K562 (cell line): ENCODE measurements around the gene SLC35B4.

ENCODE experiments used
- GABPA ChIP-seq: fragments of 200-800 bp; sonication (Bioruptor generic); conservative IDR thresholded peaks from 2 replicates; pipeline ENCODE4 v1.6.1; 2016; ENCODE audit warnings: low read depth, missing genetic modification characterization, missing compliant biosample characterization
- KLF6 ChIP-seq: fragments of 250-450 bp; sonication (Bioruptor Pico); IDR thresholded peaks from 2 replicates; pipeline ENCODE4 v1.4.0; 2020; ENCODE audit warnings: mild to moderate bottlenecking, moderate library complexity, borderline replicate concordance
- POLR2A ChIP-seq: fragments of 450-650 bp; conservative IDR thresholded peaks from 2 replicates; pipeline ENCODE4 v1.6.1; 2016
- YY1 ChIP-seq, 3 experiments: IDR thresholded peaks; 2 replicates each; pipeline ENCODE4 v1.6.1; 2011; ENCODE audit warnings: low read length in 2 of 3, mild to moderate bottlenecking in 2 of 3, moderate library complexity in 2 of 3, borderline replicate concordance in 1 of 3, control low read depth in 1 of 3, low read depth in 1 of 3; ENCODE audit not compliant: insufficient read depth in 3 of 3, insufficient replicate concordance in 2 of 3, control insufficient read depth in 1 of 3, insufficient read length in 1 of 3; ENCODE audit errors: extremely low read depth in 1 of 3
- ZBTB1 ChIP-seq: sonication (generic); formaldehyde crosslinking; IDR thresholded peaks from 2 replicates; pipeline ENCODE4 v1.8.1; 2023; ENCODE audit warnings: missing genetic modification reagents, low read depth, mild to moderate bottlenecking, borderline replicate concordance

- TF ChIP-seq KLF6 (CRISPR knock-in tag) = no peak
- no peak for TF ChIP-seq POLR2A
- no peak for TF ChIP-seq ZBTB1
- TF ChIP-seq YY1 (IDR thresholded peaks at IDR 0.05; ENCODE audit: borderline replicate concordance in 1 of 3, control insufficient read depth in 1 of 3, extremely low read depth in 1 of 3, insufficient read depth in 3 of 3, insufficient read length in 1 of 3, insufficient replicate concordance in 2 of 3, low read depth in 1 of 3, low read length in 2 of 3) = no peak
- TF ChIP-seq GABPA (tag) = no peak
Observed at GRCh38 chr7:134337980-134338379, 21.2 kb upstream of the SLC35B4 start.
